ENCODE measurements around the gene OPCML.

Gene OPCML

DNA sequence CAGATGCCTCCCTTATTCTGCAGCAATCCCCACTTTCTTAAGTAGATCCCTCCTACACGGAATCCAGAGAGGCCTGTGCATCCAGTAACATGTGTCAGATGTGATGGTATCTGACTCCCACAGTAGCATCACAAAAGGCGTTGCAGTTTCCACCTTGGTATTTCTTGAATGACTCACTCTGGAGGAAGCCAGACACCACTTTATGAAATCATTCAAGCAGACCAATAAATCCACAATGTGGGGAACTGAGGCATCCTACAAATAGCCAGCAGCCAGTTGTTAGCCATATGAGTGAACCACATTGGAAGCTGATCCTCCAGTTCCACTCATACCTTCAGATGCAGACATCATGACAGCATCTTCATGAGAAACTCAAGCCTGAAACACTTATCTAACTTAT, 798.1 kb downstream of the OPCML start:
- Mint-ChIP-seq H3K9me3 (peaks cover 6% of the 10 kb centered on the region), H3K4me3 (no peak overlapping the region), H3K27me3 (no peaks in the 10 kb centered on the region)

DNA sequence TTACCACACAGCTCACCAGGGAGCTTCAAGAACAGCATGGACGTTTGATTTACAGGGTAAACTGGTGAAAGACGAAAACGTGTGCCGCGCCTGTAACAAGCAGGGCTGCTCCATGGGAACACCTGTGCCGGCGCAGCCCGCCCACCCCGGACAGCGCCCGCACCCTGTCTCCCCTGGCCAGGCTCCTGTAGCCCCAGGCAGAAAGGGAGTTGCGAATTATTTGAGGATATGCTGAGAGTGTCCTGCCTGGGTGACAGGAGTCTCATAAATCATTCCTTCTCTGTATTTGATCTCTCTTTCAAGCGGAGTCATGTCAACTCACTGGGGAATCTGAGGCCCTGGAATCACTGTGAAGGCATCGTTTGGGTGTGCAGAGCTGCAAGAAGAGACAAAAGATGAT, 804.3 kb downstream of the OPCML start:
- H3K27me3 Mint-ChIP-seq, result no peaks in the 10 kb centered on the region
- peaks cover 19% of the 10 kb centered on the region for H3K9me3 Mint-ChIP-seq
- no peak overlapping the region for H3K27ac Mint-ChIP-seq
- no peaks in the 10 kb centered on the region for H3K4me1 Mint-ChIP-seq (ENCODE audit: low read depth)
- no peaks in the 10 kb centered on the region for H3K36me3 Mint-ChIP-seq (ENCODE audit: low read depth)
- intact Hi-C loops (cut with micrococcal nuclease), result no loop called here
- no peak overlapping the region for H3K4me3 Mint-ChIP-seq

More for the DNA sequence above, 798.1 kb downstream of the OPCML start:
- no peak overlapping the region for H3K27ac Mint-ChIP-seq
- no peaks in the 10 kb centered on the region for H3K4me1 Mint-ChIP-seq (ENCODE audit: low read depth)
- intact Hi-C loops (cut with micrococcal nuclease), result no loop called here
- H3K36me3 Mint-ChIP-seq (ENCODE audit: low read depth), result no peaks in the 10 kb centered on the region

DNA sequence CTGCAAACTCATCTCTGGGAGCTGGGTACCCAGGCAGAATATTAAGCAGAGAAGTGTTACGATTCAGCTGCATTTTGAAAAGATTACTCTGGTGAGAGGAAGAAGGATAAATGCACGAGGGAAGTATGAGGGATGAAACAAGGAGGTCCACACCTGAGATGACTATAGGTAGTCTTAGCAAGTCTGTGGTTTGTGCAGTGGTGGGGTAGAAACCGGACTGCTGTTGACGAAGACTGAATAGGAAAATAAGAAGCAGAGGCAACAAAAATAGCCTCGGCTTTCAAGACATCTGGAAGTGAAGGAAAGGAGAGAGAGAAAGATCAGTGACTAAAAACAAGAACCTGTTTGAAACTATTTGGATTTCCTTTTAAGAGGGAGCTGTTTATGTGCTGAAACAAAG, 810.8 kb downstream of the OPCML start:
- Mint-ChIP-seq H3K27ac (no peak overlapping the region), H3K27me3 (peaks cover 3% of the 10 kb centered on the region), H3K4me3 (no peak overlapping the region), H3K4me1 (ENCODE audit: low read depth) (no peaks in the 10 kb centered on the region), H3K9me3 (peaks cover 11% of the 10 kb centered on the region), H3K36me3 (ENCODE audit: low read depth) (no peaks in the 10 kb centered on the region)
- intact Hi-C loops (cut with micrococcal nuclease), result no loop called here

DNA sequence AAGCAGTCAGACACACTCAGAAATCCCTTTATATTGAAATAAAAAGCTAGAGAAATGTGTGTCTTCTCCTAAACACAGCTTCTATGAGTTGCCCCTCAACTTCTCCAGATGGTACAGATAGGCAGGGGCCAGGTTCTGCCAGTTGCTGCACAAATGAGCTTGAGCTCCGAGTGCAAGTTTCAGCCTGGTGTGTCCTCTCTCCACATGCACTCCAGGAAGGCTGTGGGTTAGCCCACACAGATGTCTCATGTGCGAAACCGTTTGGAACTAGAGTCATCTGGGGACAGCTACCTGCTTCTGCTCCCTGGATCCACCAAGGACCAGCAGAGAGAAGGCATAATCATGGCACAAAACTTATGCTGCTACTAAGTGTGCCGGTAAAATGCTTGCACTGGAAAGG, 812.6 kb downstream of the OPCML start:
- Mint-ChIP-seq H3K4me1 (ENCODE audit: low read depth) (no peaks in the 10 kb centered on the region), H3K9me3 (no peaks in the 10 kb centered on the region), H3K27me3 (peaks cover 3% of the 10 kb centered on the region), H3K36me3 (ENCODE audit: low read depth) (no peaks in the 10 kb centered on the region), H3K4me3 (no peak overlapping the region), H3K27ac (no peak overlapping the region)
- intact Hi-C loops (cut with micrococcal nuclease), result no loop called here

DNA sequence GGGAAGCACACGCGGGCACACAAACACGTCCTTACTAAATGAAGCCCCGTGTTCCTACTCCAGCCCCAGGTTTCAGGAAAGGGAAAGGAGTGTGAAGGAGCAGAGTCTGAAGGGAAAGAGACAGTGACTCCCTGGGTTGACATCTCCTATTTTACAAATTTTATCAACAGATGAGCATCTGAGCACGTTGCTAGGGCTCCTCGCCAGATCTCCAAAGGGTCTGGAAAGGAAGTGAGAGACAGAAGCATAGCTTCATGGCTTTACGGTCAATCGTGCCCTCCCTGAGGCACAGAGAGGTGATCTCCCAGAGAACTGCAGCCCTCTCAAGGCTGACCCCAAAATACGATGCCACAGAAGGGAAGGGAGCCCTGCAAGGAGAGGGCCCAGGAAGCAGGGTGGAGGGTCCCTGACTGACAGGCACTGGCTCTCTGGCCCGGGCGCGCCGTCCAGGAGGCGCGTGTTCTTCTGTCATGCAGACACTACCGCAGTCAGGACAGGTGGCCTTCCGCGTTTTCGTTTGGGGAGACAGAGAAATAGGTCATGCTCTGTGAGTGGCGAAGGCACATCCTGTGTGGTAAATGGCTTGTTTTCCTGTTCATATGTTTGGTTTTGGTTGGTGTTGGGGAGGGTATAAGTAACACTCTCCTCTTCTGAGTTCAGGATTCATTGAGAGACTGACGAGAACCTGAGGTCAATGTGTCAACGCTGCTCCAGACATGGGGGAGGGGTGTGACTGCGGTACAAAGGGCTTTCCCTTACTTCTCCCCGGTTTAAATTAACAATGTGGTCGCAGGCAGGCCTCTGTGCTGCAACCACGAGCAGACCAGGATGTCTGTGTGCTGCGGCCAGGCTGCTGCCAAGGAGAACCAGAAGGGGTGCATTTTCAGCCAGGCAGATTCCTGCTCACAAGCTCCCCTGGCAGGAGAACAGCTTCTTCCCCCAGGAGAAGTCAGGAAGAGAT, 813.3 kb downstream of the OPCML start:
- intact Hi-C loops (cut with micrococcal nuclease), result no loop called here
- Mint-ChIP-seq H3K27me3 (peaks cover 3% of the 10 kb centered on the region), H3K9me3 (no peaks in the 10 kb centered on the region), H3K4me3 (no peak overlapping the region), H3K36me3 (ENCODE audit: low read depth) (no peaks in the 10 kb centered on the region), H3K27ac (no peak overlapping the region), H3K4me1 (ENCODE audit: low read depth) (no peaks in the 10 kb centered on the region)

DNA sequence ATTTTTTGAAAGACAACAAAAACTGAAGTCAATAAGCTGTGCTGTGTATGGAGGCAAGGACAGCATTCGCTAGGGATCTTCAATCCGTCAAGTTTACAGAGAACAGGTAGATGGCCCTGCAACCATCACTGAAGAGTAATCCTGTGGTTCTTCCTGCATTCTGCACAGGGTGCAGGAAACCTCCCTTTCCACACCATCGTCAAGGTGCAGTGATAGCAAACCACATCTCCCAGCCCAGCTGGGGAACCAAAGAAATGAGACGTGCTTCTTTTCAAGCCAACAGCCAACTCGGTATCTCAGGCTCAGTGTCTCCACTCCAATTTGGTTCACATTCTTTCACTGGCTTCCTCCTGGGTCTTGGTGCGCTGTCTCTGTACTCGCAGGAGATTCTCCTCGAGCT, 814.5 kb downstream of the OPCML start:
- peaks cover 3% of the 10 kb centered on the region for H3K27me3 Mint-ChIP-seq
- intact Hi-C loops (cut with micrococcal nuclease), result no loop called here
- no peak overlapping the region for H3K27ac Mint-ChIP-seq
- no peaks in the 10 kb centered on the region for H3K4me1 Mint-ChIP-seq (ENCODE audit: low read depth)
- no peaks in the 10 kb centered on the region for H3K36me3 Mint-ChIP-seq (ENCODE audit: low read depth)
- no peaks in the 10 kb centered on the region for H3K9me3 Mint-ChIP-seq
- no peak overlapping the region for H3K4me3 Mint-ChIP-seq

DNA sequence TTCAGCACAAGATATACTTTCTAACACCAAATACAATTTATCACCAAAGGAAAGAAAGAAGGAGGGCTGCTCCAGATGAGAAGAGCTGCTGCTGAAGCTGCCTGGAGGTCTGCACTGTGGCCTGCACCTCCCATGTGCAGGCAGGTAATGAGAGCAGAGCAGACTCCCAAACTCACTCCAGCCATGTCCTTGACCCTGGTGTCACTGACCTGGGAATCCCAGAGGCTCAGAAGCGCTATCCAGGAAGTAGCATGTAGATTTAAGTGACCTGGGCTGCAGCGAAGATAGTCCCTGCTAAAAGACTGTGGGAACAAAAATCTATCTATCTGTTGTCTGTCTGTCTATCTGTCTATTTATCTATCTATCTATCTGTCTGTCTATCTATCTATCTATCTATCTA, 816.3 kb downstream of the OPCML start:
- intact Hi-C loops (cut with micrococcal nuclease), result no loop called here
- no peaks in the 10 kb centered on the region for H3K4me1 Mint-ChIP-seq (ENCODE audit: low read depth)
- no peak overlapping the region for H3K4me3 Mint-ChIP-seq
- H3K9me3 Mint-ChIP-seq, result no peaks in the 10 kb centered on the region
- peaks cover 3% of the 10 kb centered on the region for H3K27me3 Mint-ChIP-seq
- no peak overlapping the region for H3K27ac Mint-ChIP-seq
- H3K36me3 Mint-ChIP-seq (ENCODE audit: low read depth), result no peaks in the 10 kb centered on the region

DNA sequence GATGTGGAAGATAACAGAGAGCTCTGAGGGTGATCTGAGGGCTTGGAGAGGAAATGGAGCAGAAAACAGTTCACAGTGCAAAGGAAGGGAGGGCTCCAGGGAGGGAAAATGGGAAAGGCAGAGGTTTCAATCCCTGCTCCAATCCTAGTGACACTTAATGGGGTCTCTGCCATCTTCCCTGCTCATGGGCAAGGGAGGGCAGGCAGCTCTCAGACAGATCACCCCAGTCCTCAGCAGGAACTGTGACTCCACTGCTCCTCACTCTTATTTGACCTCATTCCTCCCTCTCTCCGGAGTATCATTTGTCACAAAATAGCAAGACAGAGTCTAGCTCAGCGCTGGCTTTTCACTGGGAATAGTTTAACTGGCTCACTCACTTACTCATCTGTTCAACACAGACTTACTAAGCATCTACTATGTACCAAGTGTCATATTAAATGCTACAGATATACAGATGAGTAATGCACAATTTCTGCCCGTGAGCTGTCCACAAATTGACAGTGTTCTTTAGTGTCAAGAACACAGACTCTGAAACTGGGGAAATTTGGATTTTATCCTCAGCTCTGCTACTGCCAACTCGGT, 817.4 kb downstream of the OPCML start:
- Mint-ChIP-seq H3K27ac (no peak overlapping the region), H3K4me1 (ENCODE audit: low read depth) (no peaks in the 10 kb centered on the region), H3K27me3 (peaks cover 3% of the 10 kb centered on the region), H3K36me3 (ENCODE audit: low read depth) (no peaks in the 10 kb centered on the region), H3K9me3 (no peaks in the 10 kb centered on the region), H3K4me3 (no peak overlapping the region)
- intact Hi-C loops (cut with micrococcal nuclease), result no loop called here

DNA sequence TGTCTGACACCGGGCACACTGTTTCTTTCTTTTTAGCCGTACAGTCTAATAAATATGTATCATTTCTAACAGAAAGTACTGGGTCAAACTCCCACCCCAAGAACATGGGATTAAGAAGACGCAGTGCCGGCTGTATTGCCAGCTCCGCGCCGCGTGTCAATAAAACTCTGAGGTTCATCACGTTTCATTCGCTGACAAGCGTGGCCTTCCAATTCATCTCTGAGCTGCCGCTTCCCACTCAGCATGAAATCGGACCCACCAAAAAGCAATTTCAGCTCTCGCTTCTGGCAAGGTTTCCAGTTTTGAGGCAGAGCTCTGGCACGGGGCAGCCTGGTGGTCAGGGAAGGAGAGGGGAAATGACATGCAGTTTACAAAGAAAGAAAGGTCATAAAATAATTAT, 819.8 kb downstream of the OPCML start:
- H3K9me3 Mint-ChIP-seq, result no peaks in the 10 kb centered on the region
- no peaks in the 10 kb centered on the region for H3K36me3 Mint-ChIP-seq (ENCODE audit: low read depth)

DNA sequence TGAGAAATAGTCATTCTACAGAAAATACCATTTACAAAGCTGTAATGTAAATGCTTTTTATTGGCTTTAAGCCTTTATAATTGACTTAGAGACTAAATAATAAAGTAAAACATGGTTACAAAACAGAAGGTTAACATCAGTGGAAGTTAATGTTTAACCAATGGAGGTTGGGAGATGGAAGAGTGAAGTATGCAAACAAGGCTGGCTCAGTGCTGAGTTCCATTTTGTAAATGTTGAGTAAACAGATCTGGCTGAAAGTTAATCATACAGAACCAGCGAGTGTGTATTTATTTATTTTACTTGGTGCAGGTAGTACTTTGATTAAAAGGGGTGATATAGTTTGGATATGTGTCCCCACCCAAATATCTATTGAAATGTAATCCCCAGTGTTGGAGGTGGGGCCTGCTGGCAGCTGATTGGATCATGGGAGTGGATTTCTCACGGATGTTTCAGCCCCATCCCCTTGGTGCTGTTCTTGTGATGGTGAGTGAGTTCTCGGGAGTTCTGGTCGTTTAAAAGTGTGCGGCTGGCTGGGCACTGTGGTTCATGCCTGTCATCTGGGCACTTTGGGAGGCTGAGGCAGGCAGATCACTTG, 827.4 kb downstream of the OPCML start:
- Mint-ChIP-seq H3K27me3 (no peaks in the 10 kb centered on the region), H3K36me3 (ENCODE audit: low read depth) (no peaks in the 10 kb centered on the region), H3K4me1 (ENCODE audit: low read depth) (no peaks in the 10 kb centered on the region), H3K27ac (no peak overlapping the region), H3K9me3 (peaks cover 55% of the 10 kb centered on the region), H3K4me3 (no peak overlapping the region)
- intact Hi-C loops (cut with micrococcal nuclease), result no loop called here

More for the DNA sequence above, 819.8 kb downstream of the OPCML start:
- Mint-ChIP-seq H3K27ac (no peak overlapping the region), H3K4me3 (no peak overlapping the region), H3K27me3 (no peaks in the 10 kb centered on the region), H3K4me1 (ENCODE audit: low read depth) (no peaks in the 10 kb centered on the region)
- intact Hi-C loops (cut with micrococcal nuclease), result no loop called here

DNA sequence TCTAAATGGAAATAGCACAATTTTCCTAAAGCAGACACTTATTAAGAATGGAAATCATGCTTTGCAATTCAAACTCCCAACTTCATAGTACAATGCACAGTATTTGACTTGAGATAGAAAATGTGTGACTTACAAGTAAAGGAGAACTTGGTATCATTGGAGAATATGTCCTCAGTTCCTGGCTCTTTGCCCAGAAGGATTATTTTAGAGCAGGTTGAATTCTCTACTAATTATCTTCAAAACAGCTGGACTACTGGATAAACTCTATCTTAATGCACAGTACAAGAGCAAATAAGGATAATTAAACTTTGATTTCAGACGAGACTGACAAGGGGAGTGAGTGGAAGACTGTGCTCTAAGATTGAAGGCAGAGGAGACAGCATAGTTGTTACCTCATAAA, 839.4 kb downstream of the OPCML start:
- H3K4me3 Mint-ChIP-seq, result no peak overlapping the region
- no peaks in the 10 kb centered on the region for H3K4me1 Mint-ChIP-seq (ENCODE audit: low read depth)
- no peak overlapping the region for H3K27ac Mint-ChIP-seq
- intact Hi-C loops (cut with micrococcal nuclease), result no loop called here
- H3K9me3 Mint-ChIP-seq, result peaks cover 14% of the 10 kb centered on the region
- H3K27me3 Mint-ChIP-seq, result no peaks in the 10 kb centered on the region
- H3K36me3 Mint-ChIP-seq (ENCODE audit: low read depth), result no peaks in the 10 kb centered on the region

DNA sequence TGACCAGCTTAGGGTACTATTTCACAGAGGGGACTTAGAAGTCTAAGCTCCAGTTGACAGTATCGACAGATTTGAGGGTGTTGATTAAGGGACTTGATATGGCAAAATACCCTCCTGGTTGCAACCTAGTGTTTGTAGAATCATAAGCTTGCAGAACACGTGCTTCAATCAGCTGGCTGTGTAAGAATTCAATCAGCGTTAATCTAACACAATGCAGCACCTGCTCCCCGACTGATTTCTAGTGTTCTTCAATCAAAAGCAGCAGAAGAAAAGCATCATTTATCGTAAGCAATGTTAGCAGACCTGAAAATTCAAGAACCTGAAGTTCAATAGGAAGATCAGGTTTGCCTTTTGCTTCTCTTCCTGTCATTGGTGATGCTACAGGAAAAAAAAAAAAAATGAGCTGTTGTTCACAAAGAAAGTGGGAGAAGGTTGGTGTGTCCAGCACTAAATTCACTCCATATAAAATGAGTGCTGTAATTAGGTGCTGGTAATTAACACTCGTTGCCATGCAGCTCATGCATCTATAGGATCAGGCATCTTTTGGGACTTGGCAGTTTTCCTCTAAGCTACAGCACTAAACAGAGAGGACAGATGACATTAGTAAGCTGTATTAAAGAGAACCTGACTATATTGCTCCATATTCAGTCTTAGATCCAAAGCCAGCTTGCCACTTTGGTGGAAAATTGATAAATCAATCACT, 840.3 kb downstream of the OPCML start:
- Mint-ChIP-seq H3K27ac (no peak overlapping the region), H3K36me3 (ENCODE audit: low read depth) (no peaks in the 10 kb centered on the region), H3K9me3 (peaks cover 14% of the 10 kb centered on the region), H3K4me1 (ENCODE audit: low read depth) (no peaks in the 10 kb centered on the region), H3K4me3 (no peak overlapping the region), H3K27me3 (no peaks in the 10 kb centered on the region)
- intact Hi-C loops (cut with micrococcal nuclease), result no loop called here

DNA sequence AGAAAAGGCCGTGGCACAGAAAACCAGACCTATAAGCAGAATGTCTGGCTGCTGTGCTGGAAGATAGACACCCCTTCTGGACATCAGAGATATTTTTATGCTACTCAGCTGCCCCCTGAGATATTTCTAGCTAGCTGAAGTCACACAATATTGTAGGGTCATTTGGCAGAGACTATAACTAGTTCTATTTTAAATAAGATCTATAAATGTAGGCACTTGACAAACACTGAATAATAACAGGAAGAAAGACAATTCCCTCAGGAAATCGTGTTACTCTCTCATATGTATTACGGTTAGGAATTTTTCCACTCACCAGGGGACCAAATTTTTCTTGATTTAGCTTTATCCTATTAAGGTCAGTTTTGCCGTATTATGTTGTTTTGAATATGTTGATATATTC, 845.4 kb downstream of the OPCML start:
- intact Hi-C loops (cut with micrococcal nuclease), result no loop called here
- Mint-ChIP-seq H3K4me1 (ENCODE audit: low read depth) (no peaks in the 10 kb centered on the region), H3K4me3 (no peak overlapping the region), H3K9me3 (no peaks in the 10 kb centered on the region), H3K36me3 (ENCODE audit: low read depth) (no peaks in the 10 kb centered on the region), H3K27ac (no peak overlapping the region), H3K27me3 (no peaks in the 10 kb centered on the region)

DNA sequence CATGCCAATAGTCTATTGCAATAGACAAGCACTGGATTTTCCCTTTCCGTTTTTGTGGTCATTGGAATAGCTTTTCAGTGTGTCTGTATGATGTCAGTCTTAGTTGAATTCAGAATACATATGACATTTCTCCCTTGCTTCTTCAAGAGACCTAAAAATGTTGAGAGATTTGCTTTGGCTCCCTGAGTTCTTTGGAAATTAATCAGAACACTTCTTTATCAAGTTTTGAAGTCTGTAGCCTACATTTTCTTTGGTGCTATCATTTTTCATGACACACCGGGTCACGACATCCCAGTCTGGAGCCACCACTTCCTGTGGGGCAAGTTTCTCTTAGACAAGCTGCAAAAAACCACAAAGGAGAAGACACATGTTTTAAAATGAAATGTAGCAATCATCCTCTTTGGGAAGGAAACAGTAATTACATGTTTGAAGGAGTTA, 847.1 kb downstream of the OPCML start:
- Mint-ChIP-seq H3K4me1 (ENCODE audit: low read depth) (no peaks in the 10 kb centered on the region), H3K9me3 (no peaks in the 10 kb centered on the region), H3K36me3 (ENCODE audit: low read depth) (no peaks in the 10 kb centered on the region), H3K27ac (no peak overlapping the region), H3K4me3 (no peak overlapping the region), H3K27me3 (no peaks in the 10 kb centered on the region)
- intact Hi-C loops (cut with micrococcal nuclease), result no loop called here

Data from dendritic cell treated with granulocyte-macrophage colony-stimulating factor and Interleukin-4, amounts not matched to agents 40 ng/mL and 50 ng/mL, for 4 days (primary cell).